Measurements from ENCODE around the gene TMEM231.

The TMEM231 gene

GRCh38 chr16:75567911-75568310, 11.9 kb upstream of the TMEM231 start:
- H3K4me3 ChIP-seq (replicated peaks; ENCODE audit: low read depth, low read length), result no peak overlapping the region
- TF ChIP-seq CTCF (IDR thresholded peaks at IDR 0.05; ENCODE audit: low read length, missing control alignments), result no peak

GRCh38 chr16:75566758-75567255, 10.8 kb upstream of the TMEM231 start:
- peak overlapping the region; percentile 92 for H3K4me3 ChIP-seq (replicated peaks; ENCODE audit: low read depth, low read length)
- TF ChIP-seq CTCF (IDR thresholded peaks at IDR 0.05; ENCODE audit: low read length, missing control alignments), result no peak
- no peak for DNase-seq (ENCODE audit: low read depth)

More at GRCh38 chr16:75567911-75568310, 11.9 kb upstream of the TMEM231 start:
- DNase-seq (ENCODE audit: low read depth), result no peak

- H3K4me3 ChIP-seq (replicated peaks; ENCODE audit: low read depth, low read length), result peak within 1 kb of the TSS; percentile 92
- peak; percentile 72 for DNase-seq (ENCODE audit: low read depth)
- no peak for TF ChIP-seq CTCF (IDR thresholded peaks at IDR 0.05; ENCODE audit: low read length, missing control alignments)
Observed at GRCh38 chr16:75566040-75566757, 10.1 kb upstream of the TMEM231 start, which contains the start of gene GABARAPL2. TSS of gene GABARAPL2 (plus strand) at chr16:75566379. CDS start at chr16:75566487, 108 bp downstream.

GRCh38 chr16:75565640-75566039, 9.6 kb upstream of the TMEM231 start:
- TF ChIP-seq CTCF (IDR thresholded peaks at IDR 0.05; ENCODE audit: low read length, missing control alignments), result no peak
- DNase-seq (ENCODE audit: low read depth), result no peak
- H3K4me3 ChIP-seq (replicated peaks; ENCODE audit: low read depth, low read length), result peak overlapping the region; percentile 92

- peak; percentile 64 for DNase-seq (ENCODE audit: low read depth)
- H3K4me3 ChIP-seq (replicated peaks; ENCODE audit: low read depth, low read length), result no peak overlapping the region
- no peak for TF ChIP-seq CTCF (IDR thresholded peaks at IDR 0.05; ENCODE audit: low read length, missing control alignments)
Observed at GRCh38 chr16:75559564-75560372, 3.7 kb upstream of the TMEM231 start.

GRCh38 chr16:75558846-75559401, 2.9 kb upstream of the TMEM231 start:
- no peak for TF ChIP-seq CTCF (IDR thresholded peaks at IDR 0.05; ENCODE audit: low read length, missing control alignments)
- no peak overlapping the region for H3K4me3 ChIP-seq (replicated peaks; ENCODE audit: low read depth, low read length)
- no peak for DNase-seq (ENCODE audit: low read depth)

All from fibroblast of pulmonary artery (primary cell).